Choroid plexus epithelial cell (primary cell): ENCODE results near the gene ARHGAP22.
A peak's percentile ranks its signal among the peaks of the same experiment; 100 is the strongest.

ENCODE experiments used
- DNase-seq: peaks from one replicate; pipeline ENCODE4 v3.0.0-alpha.2; 2010; ENCODE audit warnings: low read depth
- H3K4me3 ChIP-seq: 2 replicates; pipeline ENCODE4 v1.5.1; 2011; ENCODE audit warnings: low read depth, mild to moderate bottlenecking, control low read depth, low read length, moderate library complexity
- CTCF ChIP-seq: conservative IDR thresholded peaks from 2 replicates; pipeline ENCODE4 v1.5.1; 2011; ENCODE audit warnings: low read depth, mild to moderate bottlenecking, control low read depth, inconsistent platforms, low read length, moderate library complexity

ARHGAP22 gene

DNA sequence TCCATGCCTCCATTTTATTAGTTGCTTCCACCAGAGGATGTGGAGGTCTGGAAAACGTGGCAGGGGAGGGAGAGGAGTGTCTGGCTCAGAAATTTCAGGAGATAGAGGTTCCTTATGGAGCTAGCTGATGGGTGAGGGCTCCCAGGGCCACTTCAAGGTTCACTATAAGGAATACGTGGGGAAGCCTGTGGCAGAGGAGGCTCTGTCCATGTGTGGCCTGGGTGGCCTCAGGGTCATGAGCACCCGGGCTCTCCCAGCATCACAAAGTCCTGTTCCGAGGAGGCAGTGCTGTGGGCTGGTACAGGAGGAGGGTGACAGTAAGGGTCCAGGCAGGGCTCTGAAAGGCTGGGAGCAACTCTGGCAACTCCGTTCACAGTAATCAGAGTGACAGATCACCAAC, 24.6 kb downstream of the ARHGAP22 start:
- no peak overlapping the region for H3K4me3 ChIP-seq
- DNase-seq: no peak
- TF ChIP-seq CTCF: no peak

GRCh38 chr10:48579251-48579960, 25.5 kb downstream of the ARHGAP22 start:
- no peak for TF ChIP-seq CTCF
- no peak overlapping the region for H3K4me3 ChIP-seq
- peak; percentile 59 for DNase-seq

- no peak overlapping the region for H3K4me3 ChIP-seq
- no peak for TF ChIP-seq CTCF
- DNase-seq: no peak
Measured at GRCh38 chr10:48577158-48577557, 27.7 kb downstream of the ARHGAP22 start.

GRCh38 chr10:48576501-48576900, 28.4 kb downstream of the ARHGAP22 start:
- DNase-seq: no peak
- no peak for TF ChIP-seq CTCF
- no peak overlapping the region for H3K4me3 ChIP-seq

- no peak for TF ChIP-seq CTCF
- H3K4me3 ChIP-seq: no peak overlapping the region
- DNase-seq: no peak
Measured at GRCh38 chr10:48575901-48576300, 29.0 kb downstream of the ARHGAP22 start.

GRCh38 chr10:48574817-48575380, 30.0 kb downstream of the ARHGAP22 start:
- TF ChIP-seq CTCF: no peak
- no peak overlapping the region for H3K4me3 ChIP-seq
- no peak for DNase-seq

DNA sequence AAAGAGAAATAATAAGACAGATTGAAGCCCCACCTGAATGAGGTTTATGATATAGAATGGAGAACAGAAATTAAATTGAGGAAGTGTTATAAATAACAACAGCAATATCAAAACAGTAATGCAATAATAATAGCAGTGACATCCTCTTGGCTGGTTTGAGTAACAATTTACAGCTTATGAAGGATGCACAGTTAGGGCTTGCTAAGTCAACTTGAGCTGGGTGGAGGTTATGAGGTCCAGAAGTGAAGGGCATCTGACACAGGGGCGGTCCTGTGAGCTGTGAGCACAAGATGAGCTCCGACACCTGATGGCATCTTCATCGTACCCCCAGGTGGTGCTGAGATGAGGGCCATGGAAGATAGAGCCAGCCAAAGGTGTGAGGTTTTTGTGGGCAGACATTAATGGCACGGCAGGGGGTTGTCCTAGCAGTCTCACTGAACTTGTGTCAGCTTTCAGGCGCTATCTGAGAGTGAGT, 30.5 kb downstream of the ARHGAP22 start:
- DNase-seq: no peak
- TF ChIP-seq CTCF: no peak
- H3K4me3 ChIP-seq: no peak overlapping the region
